Ramos (cell line): ENCODE data around the gene FCGR2B.
"Not testable (repeated sequence)": the region's sequence is repeated elsewhere in the genome, so short reads cannot be mapped to it uniquely, and the experiment has no call there.

ENCODE experiments used
- in situ Hi-C: fragments of 300-500 bp; cut with MboI; formaldehyde crosslinking; loops from one replicate; pipeline ENCODE4 v1.14.3; 2022; ENCODE audit warnings: low sequenced_read_pairs; ENCODE audit not compliant: unreplicated experiment

Gene FCGR2B

DNA sequence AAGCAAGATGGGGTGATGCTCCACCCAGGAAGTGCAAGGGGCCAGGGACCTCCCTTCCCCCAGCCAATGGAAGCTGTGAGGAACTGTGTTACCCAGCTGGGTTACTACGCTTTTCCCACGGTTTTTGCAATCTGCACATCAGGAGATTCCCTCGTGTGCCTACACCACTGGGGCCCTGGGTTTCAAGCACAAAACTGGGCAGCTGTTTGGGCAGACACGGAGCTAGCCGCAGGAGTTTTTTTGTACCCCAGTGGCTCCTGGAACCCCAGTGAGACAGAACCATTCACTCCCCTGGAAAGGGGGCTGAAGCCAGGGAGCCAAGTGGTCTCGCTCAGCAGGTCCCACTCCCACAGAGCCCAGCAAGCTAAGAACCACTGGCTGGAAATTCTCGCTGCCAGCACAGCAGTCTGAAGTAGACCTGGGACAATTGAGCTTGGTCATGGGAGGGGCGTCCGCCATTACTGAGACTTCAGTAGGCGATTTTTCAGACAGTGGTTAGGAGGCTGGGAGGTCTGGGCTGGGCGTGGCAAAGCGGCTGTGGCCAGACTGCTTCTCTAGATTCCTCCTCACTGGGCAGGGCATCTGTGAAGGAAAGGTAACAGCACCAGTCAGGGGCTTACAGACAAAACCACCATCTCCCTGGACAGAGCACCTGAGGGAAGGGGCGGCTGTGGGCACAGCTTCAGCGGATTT is 30.2 kb downstream of the FCGR2B start:
- in situ Hi-C loops: not testable (repeated sequence)

DNA sequence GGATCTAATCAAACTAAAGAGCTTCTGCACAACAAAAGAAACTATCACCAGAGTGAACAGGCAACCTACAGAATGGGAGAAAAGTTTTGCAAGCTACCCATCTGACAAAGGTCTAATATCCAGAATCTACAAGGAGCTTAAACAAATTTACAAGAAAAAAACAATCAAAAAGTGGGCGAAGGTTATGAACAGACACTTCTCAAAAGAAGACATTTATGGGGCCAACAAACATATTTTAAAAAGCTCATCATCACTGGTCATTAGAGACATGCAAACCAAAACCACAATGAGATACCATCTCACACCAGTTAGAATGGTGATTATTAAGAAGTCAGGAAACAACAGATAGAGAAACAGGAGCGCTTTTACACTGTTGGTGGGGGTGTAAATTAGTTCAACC is 35.4 kb downstream of the FCGR2B start:
- in situ Hi-C loops: not testable (repeated sequence)

DNA sequence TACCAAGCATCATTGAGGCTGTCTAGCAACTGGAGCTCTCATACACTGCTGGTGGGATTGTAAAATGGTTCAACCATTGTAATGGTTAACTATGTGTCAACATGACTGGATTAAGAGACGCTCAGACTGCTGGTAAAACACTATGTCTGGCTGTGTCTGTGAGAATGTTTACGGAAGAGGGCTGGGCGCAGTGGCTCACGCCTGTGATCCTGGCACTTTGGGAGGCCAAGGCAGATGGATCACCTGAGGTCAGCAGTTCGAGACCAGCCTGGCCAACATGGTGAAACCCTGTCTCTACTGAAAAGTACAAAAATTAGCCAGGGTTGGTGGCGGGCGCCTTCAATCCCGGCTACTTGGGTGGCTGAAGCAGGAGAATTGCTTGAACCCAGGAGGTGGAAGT is 39.3 kb downstream of the FCGR2B start:
- in situ Hi-C loops: loop anchor here (25.0 kb wide), 2 partner anchors 490 to 665 kb away; partner anchors contain the start of genes APOA2, FCER1G, NDUFS2 and TSTD1

DNA sequence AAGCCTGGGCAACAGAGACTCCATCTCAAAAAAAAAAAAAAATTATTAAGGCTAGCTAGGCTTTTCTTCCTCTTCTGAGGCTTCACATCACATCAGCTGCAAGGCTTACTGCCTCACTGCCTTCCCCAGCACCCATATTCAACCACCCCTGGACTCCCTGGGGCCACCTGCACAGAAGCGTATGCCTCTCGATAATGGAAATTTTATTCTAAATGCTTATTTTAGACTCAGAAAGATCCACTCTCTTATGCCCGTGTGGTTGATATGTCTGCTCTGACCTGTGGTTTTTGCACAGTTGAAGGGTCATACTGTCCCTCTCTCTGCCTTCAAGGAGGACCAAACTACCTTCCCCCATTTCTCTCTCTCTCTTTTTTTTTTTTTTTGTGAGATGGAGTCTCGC is 42.6 kb downstream of the FCGR2B start:
- in situ Hi-C loops: loop anchor here (25.0 kb wide), 2 partner anchors 493 to 668 kb away; partner anchors contain the start of genes APOA2, FCER1G, NDUFS2 and TSTD1

DNA sequence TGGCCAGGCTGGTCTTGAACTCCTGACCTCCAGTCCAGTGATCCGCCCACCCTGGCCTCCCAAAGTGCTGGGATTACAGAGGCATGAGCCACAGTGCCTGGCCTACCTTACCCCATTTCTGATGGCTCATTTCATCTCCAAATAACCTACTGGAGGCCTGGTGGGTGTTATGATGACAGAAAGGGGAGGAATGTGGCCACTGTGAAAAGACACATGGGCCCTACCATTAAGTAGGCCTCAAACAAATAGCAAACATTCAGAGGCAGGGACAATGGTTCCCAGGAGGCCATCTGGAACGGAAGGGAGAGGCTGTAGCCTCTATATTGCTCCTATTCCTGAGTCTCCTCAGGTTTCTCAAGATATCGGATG is 43.2 kb downstream of the FCGR2B start:
- in situ Hi-C loops: loop anchor here (25.0 kb wide), 2 partner anchors 494 to 669 kb away; partner anchors contain the start of genes APOA2, FCER1G, NDUFS2 and TSTD1

DNA sequence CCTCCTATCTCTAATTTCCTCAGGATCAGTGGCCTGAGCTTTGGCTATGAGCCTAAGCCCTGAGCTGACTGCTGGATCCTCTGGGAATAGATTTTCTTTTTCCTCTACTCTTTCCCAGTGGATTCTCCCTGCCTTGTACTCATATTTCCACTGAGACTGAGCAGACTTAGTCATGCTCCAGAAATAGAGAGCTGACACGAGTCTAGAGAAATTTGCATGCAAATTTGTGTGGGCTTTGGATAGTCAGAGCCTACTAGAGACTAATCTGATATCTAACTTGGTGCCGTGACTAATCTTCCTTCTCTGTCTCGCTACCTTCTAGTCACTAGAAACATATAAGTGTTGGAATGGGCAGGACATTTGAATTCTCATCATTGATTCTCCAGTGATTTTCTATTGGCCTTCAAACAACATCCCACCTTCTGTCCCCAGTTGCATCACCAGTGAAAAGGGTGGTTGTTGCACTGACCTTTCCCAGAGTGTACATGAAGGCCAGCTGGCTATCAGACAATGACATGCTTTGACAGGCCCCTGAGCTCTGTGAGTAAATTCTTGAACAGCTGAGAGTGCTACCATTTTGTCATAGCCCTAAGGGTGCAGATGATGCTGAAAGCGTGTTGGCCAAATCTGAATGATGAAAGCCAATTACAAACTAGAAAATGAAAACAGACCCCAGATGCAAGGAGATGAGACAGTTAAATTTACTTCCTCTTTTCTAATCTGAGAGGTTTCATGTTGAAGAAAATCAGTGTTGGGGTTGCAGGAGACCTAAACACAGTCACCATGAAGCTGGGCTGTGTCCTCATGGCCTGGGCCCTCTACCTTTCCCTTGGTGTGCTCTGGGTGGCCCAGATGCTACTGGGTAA is 43.8 kb downstream of the FCGR2B start, which contains the start of gene FCRLA:
FCRLA (plus strand) TSS at position 748 of the 866 bp plus-strand sequence; CDS start at position 784, 36 bp downstream.
- in situ Hi-C loops: loop anchor here (25.0 kb wide), 2 partner anchors 494 to 669 kb away; partner anchors contain the start of genes APOA2, FCER1G, NDUFS2 and TSTD1

DNA sequence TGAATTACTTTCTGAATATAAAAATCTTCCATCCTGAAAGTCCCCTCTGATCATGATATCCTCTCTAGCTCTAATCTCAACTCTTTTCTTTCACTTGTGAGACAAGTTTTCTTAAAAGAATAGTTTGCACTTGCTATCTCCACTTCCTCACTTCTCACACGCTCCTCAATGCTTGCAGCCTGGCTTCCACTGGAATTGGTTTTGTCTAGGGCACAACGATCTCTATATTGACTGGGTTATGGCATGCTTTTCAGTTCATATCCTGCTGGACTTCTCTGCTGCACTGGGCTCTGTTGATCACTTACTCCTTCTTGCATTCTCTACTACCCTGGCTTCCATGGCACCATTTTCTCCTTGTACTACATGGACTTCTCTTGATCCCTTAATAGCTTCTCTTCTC is 44.6 kb downstream of the FCGR2B start:
- in situ Hi-C loops: loop anchor here (25.0 kb wide), 2 partner anchors 495 to 670 kb away; partner anchors contain the start of genes APOA2, FCER1G, NDUFS2 and TSTD1

DNA sequence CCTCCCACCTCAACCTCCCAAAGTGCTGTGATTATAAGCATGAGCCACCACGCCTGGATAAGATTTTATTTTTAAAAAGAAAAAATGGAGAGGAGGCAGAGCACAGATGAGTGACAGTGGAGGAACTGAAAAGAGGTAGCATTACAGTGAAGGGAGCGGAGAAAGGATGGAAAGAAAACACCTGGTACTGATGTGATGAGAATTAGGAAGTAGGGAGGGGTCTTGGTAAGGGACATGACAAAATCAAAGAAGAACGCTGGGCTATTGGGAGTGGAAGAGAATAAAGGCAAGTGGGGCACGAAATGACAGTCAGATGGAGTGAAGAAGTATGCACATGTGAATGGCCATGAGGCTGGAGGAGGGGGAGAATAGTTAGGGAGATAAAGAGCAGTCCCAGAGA is 46.4 kb downstream of the FCGR2B start:
- in situ Hi-C loops: loop anchor here (25.0 kb wide), 2 partner anchors 497 to 672 kb away; partner anchors contain the start of genes APOA2, FCER1G, NDUFS2 and TSTD1

DNA sequence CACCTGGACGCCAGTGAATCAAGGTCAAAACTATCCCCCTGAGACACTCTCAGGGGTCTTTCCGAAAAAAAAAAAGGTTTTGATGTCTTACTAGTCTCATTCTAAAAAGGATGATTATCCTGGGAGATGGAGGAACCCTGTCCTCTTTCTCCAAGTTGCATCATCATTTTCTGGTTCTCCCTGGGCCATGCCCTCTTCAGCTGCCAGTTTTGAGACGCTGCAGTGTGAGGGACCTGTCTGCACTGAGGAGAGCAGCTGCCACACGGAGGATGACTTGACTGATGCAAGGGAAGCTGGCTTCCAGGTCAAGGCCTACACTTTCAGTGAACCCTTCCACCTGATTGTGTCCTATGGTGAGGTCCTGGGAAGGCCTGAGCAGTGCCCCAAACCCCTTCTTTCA is 47.6 kb downstream of the FCGR2B start:
- in situ Hi-C loops: loop anchor here (25.0 kb wide), 2 partner anchors 498 to 673 kb away; partner anchors contain the start of genes APOA2, FCER1G, NDUFS2 and TSTD1

DNA sequence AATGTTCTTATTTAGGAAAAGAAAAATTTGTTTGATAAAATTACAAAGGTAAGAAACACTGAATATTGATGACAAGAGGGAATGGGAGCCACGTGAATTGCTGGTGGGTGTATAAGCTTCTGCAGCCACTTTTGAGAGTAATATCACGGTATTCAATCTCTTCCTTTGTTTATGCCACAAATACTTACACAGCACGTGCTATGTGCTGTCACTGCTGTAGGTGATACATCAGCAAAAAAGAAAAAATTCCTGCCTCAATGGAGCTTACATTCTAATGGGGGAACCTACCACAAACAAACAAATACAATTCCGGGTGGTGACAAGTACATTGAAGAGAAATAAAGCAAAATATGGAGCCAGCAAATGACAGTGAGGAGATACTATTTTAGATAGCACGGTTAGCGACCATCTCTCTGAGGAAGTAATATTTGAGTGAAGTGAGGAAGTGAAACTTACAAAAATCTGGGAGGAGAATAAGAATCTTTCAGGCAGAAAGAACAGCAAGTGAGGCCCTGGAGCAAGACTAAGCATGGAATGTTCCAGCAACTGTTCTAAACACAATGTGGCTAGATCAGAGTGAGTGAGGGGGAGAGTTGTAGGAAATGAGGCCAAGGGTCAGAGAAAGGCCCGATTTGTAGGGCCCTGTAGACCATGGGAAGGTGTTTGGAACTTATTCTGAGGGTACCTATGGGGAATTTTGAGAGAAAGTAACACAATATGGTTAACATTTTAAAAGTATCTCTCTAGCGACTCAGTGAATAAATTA is 55.8 kb downstream of the FCGR2B start:
- in situ Hi-C loops: loop anchor here (25.0 kb wide), 2 partner anchors 506 to 681 kb away; partner anchors contain the start of genes APOA2, FCER1G, NDUFS2 and TSTD1

DNA sequence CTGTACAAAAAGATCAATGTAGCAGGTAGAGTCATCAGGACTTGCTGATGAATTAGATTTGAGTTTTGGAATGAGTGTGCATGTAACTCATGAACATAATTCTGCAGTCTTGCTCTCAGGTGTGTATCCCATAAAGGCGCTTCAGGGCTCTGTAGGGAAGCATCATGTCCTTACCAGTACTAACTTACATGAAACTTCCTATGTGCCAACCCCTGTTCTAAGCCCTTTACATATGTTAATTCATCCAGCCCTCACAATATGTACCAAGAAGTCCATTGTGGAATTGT is 56.3 kb downstream of the FCGR2B start:
- in situ Hi-C loops: loop anchor here (25.0 kb wide), 2 partner anchors 507 to 682 kb away; partner anchors contain the start of genes APOA2, FCER1G, NDUFS2 and TSTD1

DNA sequence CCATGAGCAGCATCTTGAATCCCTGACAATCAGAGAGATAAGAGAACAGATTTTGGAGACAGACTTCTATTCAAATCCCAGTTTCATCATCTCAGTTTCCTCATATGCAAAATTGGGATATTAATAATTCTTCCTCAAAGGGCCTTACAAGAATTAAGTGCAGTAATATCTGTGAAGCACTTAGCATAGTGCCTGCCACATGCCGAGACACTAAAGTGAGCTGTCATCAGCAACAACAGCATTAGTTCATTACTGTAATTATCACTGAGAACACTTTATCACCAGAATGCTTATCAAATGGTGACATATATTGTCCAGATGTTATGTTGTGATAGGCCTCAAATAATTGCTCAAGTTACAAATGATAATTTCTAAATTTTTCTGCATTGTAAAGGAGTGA is 57.5 kb downstream of the FCGR2B start:
- in situ Hi-C loops: loop anchor here (25.0 kb wide), 2 partner anchors 508 to 683 kb away; partner anchors contain the start of genes APOA2, FCER1G, NDUFS2 and TSTD1

DNA sequence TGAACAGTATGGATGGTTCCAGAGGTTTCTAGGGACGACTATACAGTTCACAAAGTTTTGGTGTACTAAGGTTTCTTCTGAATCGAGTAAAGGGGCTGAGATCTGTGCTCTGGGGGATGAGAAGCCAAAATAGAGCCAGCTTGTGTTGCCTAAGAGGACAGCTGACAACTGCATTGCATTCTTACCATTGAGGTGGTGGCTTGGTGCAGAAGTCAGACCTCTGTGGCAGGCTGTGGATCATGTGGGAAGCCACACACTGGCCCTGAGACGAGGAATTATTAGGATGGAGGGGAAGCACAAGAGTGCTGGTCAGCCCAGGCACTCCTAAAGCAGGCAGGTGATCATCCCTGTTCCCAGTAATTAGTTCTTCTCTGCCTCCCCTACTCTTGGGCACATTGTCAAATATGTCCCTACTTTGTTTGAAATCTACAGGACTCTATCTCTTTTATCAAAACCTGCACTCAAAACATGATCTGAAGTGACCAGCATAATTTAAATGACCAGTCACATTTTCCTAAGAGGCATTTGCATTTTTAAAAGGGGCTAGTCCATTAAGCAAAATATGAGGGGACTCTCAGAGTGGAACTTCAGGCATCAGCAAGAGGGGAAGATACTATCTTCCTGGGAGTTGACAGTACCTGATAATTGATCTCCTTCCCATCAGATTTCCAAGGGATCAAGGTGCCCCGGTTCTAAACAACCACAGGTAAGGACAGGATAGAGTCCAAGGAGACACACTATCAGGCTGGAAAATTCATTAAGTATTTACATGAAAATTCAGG is 58.2 kb downstream of the FCGR2B start, which contains the start of gene FCRLB:
FCRLB (plus strand) TSS at position 589 of the 782 bp plus-strand sequence. CDS start 1,129 bp downstream, outside the sequence.
- in situ Hi-C loops: loop anchor here (25.0 kb wide), 2 partner anchors 509 to 684 kb away; partner anchors contain the start of genes APOA2, FCER1G, NDUFS2 and TSTD1

DNA sequence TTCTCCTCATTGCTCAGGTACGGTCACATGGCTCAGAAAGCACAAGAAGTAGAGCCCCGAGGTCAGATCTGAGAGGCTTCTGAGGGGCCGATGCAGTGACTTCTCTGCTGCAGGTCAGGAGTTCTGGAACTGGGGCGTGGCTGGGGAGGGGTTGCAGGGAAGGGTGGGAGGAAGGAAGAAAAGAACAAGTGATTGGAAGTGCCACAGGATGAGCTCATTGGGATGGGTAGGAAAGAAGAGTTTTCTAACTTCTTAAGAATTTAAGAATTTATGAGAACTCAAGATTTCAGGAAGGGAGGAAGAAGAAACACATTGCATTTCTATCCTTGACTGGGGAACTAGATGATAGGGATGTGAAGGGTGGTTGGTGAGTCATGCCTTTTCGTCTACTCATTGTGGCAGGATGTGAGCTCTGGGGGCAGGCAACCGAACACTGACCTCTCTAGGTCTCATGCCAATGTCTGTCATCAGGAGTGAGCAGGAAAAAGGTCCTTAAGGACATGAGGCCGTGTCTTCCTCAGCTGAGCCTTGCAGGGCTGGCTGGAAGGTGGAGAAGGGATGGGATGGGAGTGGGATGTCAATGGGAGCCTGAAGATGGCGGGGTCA is 58.9 kb downstream of the FCGR2B start:
- in situ Hi-C loops: loop anchor here (25.0 kb wide), 2 partner anchors 510 to 685 kb away; partner anchors contain the start of genes APOA2, FCER1G, NDUFS2 and TSTD1

DNA sequence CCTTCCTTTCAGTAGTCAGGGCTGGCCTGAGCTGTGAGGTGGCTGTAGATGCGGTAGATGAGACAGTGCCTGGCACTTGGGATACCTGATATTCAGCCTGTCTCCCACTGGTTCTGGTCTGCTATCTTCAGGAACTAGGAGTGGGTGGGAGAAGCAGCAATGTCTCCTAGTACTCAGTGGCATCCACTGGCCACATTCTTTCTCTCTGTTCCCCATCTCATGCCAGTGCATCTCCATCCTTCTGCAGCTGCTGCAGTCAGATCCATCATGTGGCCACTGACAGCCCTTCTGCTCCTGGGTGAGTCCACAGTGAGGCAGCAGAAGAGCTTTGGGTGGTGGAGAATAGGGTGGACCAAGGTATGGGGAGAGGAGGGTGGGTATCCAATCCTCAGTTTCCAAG is 59.5 kb downstream of the FCGR2B start:
- in situ Hi-C loops: loop anchor here (25.0 kb wide), 2 partner anchors 510 to 685 kb away; partner anchors contain the start of genes APOA2, FCER1G, NDUFS2 and TSTD1

DNA sequence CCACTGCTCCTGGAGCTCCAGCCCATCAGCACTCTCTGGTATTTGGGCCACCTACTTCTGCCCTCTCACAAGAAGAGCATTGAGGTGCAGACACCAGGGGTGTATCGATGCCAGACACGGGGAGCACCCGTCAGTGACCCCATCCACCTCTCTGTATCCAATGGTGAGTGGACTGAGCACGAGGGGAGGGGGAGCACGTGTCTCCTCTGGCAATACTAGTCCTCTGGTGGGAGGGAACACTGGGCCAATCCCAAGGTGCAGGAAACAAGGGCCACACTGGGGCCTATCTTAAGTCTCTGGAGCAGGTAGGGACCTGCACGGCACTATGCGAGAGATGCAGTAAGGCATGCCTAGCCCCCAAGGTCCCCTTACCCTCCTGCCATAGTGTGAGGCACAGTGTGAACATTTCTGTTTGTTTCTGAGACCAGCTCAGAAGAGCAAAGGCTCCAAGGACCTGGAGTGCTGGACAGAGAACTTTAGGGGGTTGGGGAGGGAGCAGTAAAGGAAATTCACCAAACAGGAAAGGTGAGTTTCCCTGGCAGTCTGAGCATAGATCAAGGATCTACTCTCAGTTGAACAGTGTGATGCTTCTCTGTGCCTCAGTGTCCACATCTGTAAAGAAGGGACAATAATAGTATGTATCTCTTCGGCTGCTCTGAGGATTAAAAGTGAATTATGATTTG is 60.7 kb downstream of the FCGR2B start:
- in situ Hi-C loops: loop anchor here (25.0 kb wide), 2 partner anchors 511 to 686 kb away; partner anchors contain the start of genes APOA2, FCER1G, NDUFS2 and TSTD1

DNA sequence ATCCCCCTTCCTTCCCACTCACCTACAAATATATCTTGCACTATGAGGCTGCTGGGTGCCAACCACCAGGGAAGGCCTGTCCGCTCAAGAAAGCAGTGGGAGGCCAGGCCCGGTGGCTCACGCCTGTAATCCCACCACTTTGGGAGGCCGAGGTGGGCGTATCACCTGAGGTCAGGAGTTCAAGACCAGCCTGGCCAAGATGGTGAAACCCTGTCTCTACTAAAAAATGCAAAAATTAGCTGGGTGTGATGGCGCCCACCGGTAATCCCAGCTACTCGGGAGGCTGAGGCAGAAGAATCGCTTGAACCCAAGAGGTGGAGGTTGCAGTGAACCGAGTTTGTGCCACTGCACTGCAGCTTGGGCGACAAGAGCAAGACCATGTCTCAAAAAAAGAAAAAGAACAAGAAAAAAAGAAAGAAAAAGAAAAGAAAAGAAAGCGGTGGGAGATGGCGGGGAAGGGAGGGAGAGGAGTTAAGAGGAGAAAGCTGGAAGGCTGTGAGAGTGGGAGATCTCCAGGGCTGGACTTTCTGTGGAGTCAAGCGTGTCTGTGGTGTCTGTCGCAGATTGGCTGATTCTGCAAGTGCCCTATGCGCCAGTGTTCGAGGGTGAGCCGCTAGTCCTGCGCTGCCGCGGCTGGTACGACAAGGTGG is 62.4 kb downstream of the FCGR2B start:
- in situ Hi-C loops: loop anchor here (25.0 kb wide), 1 partner anchor 88 kb away; the partner anchor contains the start of gene FCGR3B
